Measurements from ENCODE around the gene SEMA6A.

Gene SEMA6A

DNA sequence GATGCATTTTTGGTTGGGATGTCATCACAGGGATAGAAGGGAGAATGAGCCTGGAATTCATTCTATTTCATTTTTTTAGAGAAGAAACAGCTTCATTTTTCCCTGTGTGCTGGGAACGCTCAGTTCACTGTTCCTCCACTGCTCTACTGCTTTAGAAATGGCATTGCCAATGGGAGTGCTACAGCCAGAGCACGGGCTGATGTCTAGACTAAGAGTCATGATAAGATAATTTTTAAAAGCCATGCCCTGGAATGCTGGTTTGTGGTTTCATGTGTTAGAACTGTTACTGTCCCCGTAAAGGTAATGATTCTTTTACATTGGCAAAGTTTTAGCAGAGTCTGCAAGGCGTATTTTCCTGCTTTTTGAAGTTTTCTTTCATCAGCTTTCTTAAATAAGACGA is 119.6 kb downstream of the SEMA6A start:
- no peak for DNase-seq

DNA sequence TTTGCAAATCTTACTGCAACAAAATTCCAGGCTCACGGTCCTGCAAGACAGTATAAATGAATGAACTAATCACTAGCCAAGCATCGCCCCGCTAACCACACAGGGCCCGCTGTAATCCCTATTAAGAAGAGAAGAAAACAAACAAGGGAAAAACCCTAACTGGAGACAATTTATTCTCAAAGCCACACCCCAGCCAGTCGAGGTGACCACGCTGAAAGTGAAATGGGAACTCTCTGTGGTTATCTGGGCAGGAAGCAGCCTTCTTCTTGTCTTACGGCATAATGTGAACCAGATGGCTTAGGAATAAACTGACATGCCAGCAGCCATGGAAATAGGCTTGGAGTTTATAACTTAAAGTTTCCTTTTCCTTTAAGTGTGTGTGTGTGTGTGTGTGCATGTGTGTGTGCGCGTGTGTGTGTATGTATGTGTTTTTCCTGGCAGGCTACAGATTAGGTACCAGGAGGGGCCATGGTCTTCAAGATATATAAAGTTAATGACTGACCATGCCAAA is 120.2 kb downstream of the SEMA6A start:
- DNase-seq, result no peak

DNA sequence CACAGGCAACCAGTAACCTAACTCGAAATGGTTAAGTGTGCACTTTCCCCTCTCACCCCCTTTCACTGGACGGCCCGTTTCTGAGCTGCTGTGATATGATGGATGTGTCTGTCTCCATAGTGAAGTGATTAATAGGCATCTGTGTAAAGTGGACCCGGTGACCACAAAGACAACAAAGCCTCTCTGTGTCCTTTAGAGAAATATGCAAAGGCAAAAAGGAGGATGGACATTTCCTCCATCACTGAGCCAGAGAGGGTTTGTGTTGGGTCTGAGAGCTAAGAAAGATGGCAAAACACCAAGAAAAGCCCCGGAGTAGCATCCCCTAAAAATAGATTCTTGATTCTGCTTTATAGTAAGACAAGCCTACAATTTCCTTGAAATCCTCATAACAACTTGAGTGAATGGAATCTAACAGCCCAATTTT is 120.6 kb downstream of the SEMA6A start:
- no peak for DNase-seq

DNA sequence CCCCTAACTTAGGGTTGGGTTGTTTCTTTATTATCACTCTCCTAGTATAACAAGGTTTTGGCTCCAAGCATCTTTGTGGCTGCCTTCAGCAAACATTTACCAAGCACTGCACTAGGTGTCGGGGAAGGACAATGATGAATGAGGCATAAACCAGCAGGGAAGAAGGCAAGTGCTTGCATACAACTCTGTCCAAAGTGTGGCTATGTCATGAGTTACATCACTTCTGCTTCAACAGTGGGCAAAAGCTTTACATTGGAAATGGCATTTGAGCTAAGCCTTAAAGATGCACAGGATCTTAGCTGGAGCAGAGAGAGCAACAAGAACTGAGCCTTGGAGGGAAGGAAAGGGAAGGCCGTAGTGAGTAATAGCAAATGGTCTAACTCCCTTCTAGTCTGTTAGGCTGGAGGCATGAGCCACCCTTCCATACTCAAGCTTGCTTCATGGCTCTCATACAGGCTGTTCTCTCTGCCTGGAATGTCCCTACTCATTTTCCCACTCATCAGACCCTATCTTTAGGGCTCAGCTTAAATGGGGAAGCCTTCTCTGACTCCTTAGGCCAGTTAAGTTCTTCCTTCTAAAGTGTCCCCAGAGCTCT is 121.8 kb downstream of the SEMA6A start:
- DNase-seq, result peak; percentile 28

DNA sequence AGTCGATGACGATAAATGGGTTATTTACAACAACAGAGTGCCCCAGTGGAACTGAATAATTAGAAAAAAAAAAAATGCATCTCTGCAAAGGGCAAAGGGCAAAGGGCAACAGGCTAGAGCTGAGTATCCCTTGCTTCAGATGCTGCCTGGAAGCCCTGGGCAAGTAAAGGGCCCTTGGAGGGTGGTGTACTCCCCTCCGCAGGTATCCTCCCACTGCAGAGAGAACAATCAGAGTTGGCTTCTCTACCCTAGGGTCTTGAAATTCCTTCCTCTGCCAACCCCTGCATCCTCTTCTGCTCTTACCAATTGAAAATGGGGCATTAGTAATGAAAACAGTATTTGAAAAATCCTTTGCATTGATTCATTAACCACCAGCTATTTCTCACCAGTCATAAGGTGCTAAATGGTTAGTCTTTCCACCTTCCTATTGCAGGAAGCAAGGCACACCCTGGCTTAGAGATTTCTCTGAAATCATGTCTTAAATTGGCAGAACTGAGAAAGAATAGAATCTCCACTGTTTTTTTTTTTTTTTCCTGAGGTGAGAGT is 122.6 kb downstream of the SEMA6A start:
- DNase-seq, result no peak

DNA sequence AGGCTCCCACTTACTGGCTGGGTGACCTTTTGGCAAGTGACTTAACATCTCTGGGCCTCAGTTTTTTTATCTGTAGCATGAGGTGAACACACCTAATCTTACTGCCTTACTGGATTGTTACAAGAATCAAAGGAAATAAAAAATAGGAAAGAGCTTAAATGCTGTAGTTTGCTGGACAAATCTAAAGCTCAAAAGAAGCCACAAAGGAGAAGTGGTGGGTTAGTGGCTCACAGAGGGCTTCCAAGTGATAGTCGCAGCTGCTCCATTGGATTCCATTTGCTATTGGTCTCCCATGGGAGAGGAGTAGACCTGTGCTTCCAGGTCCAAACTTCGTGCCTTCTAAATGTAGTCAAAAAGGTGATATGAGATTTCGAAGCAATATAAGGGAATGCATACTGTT is 123.6 kb downstream of the SEMA6A start:
- no peak for DNase-seq

DNA sequence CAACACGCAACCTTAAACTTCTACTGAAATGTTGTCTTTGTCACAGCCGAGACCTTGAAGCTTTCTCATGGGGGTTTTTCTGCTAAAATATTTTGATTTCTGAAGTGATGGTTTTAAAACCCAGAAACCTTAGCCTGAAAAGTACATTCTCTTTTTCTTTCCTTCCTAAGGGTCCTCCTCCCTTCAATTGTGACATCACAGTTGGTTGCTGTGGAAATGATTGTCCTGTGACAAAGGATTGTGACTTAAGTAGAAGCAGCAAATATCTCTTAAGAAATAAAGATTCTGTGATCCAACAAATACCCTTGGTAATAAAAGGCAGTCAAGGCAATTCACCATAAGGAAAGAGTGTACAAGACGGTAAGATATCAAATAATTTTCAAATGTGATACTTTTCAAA is 125.2 kb downstream of the SEMA6A start:
- no peak for DNase-seq

DNA sequence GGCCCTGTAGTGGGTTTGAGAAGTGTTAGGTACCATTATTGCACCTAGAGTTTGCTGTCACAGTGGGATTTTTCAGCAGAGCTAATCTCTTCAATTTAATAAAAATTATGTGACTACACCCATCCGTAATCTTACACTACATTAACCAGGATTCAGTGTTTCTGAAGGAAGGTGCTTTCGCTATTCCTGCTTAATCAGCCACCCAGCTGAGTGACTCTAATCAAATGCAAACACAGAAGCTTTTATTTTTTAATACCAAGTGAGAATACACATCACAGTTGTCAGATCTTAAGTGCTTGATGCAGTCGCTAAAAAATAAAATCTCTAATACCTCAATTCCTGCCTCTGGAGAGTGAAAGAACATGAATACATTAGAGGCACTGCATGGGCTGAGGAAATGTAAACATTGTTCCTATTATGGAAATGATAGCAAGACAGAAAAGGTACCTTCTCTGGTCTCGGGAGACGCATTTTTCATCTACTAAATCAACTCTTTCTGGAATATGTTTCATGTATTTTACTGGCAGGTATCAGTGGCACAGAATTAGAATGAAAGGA is 125.7 kb downstream of the SEMA6A start:
- DNase-seq, result peak; percentile 17

DNA sequence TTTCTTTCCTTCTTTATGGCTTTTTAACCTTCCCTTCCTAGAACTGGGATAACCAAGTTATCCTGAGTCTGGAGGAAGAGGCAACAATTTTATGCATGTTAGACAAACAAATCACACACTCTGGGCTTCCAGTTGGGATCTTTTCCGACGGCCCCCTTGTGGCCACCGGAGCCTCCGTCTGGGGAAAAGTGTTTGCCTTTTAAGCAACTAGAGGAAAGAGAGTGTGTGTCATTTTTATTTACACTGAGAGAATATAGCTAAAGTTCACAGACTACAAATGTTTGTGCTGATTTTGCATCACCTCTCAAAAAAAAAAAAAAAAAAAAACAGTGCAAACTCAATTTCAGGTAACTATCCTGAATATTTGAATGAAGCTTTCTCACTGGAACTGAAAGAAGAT is 126.2 kb downstream of the SEMA6A start:
- no peak for DNase-seq

DNA sequence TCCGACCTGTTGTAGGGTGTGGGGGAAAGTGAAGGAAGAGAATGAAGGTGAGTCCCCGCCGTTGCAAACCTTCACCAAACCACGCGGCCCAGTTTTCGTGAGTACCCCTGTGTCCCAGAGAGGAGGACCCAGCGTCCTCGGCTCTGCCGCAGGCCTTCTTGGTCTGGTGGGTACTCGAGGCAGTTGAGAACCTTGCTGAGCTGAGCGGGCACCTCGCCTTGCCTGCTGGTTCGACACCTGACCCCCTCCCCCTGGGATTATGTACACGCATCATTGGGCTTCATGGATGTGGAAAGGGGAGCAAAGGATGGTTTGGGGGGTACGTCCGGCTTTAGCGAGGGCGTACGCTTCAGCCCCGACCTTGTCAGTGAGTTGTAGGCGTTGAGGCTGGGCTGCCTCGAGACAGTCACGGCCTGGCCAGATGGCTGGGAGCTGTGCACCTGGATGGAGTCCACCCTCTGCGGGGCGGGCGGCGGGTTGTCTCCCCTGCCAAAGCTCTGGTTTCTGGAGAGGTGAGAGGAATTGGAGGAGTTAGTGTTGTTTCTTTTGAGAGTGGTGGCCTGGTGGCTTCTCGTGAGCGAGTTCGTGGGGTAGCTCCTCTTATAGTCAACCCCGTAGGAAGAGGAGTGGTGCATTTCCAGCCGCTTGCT is 128.1 kb downstream of the SEMA6A start:
- no peak for DNase-seq

DNA sequence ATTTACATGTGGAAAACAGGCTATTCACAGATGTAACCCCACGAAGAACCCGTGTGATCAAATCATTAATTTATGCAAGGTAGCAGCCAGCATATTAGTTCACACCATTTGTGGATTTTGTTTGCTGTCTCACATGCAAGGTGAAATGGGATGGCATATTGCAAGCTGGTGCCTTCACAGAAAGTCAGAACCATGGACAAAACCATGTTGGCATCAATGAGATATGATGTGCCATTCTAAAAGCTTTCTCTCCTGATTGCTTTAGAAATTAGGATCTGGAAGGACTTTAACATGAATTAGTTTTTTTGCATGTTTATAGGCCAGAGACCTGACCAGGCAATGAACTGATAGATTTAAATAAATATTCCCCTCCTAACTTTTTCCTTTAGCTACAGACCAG is 129.3 kb downstream of the SEMA6A start:
- no peak for DNase-seq

DNA sequence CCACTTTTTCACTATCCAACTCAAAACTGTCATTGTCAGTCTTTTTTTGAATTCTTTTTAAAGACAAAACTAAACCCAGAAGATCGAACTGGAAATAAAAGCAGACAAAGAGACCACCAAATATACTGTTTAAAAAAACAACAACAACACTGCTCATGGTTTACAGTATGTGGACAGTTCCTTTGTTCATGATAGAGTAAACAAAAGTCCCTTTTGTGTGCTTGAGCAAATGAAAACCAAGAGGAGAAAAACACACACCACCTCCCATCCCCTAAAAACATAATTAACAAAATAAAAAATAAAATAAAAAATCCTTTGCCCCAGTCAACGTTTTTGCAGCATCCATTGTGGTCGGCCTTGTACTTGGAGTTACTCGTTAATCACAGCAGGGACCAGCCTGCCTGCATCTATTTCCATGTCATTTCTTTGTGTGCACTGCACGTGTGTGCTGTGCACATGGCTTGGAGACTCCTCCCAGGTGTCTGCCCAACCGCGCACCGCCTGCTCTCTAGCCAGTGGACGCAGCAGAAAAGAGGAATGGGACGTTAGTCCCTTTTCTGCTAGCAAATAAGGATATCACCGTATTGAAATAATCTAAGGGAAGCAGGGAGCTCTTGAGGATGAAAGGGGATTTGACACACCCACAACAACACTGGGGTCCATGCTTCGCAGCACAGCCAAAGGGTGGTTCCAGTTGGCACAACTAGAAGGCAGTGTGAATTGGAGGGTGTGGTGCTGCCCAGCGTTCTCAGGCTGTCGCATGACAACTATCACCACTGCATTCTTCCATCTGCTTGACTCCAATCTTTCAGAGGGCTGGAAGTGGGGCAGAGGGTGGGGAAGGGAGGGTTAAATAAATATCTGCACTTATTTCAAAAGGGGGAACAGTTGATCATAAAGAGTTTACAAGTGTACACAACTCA is 130.0 kb downstream of the SEMA6A start:
- peak; percentile 77 for DNase-seq

DNA sequence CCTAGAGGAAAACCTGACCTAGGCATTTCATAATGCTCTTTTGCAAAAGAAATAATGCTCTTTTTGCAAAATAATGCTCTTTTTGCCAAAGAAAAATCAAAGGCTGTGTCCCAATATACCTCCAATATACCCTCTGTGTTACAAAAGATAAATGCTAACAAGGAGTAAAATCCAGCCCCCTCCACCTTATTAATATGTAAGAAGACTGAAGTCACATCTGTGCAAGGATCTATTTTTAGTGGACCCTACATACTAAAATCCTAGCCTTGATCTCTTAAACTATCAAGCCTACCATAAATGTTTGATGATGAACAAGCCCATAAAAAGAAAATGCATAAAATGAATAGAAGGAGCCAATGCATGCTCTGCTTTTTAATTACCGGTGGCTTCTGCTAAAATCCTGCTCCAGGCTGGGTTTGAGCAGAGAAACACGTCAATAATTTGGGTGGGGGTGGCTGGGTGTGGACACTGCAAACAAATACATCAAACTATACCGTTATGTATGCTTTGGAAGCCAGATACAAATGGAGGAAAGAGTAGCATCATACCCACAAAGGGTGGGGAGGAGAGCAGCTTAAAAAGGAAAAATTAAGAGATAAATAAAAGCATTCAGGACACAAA is 131.6 kb downstream of the SEMA6A start:
- no peak for DNase-seq

DNA sequence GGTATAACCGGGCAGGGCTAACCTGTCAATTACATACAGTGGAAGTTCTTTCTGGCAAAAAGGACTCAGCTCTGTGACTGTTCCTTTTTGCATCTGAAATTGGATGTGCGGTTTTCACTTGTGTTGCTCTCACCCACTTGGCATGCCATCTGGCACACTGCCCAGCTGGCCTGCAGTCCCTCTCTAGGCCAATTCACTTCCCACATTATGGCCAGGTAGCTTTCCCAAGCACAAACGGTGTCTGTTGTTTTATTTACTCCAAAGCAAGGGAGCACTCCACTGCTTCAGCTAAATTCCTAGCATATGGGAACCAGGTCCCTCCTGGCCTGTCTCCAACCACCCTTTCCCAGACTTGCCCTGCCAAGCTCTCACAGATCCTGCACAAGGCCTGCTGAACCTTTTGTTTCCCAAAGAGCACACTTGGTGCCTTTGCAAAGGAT is 132.5 kb downstream of the SEMA6A start:
- peak; percentile 72 for DNase-seq

DNA sequence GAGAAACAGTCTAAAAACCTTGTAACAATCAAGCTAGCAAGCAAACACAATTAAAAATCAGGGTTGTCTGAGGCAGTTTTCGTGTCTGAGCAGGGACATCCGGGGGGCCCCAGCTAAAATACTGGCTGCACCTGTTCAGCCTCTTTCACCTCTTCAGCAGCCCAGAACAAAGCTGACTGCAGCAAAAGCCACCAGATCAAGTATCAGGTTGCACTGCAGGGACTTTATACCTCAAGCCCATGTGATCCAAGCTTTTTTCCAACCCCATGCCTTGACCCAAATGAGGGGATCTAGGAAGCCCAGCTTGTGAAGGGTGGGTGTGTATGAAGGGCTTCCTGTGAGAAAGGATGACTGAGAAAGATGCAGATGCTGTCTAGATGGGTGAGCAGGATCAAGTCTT is 133.4 kb downstream of the SEMA6A start:
- peak; percentile 67 for DNase-seq

DNA sequence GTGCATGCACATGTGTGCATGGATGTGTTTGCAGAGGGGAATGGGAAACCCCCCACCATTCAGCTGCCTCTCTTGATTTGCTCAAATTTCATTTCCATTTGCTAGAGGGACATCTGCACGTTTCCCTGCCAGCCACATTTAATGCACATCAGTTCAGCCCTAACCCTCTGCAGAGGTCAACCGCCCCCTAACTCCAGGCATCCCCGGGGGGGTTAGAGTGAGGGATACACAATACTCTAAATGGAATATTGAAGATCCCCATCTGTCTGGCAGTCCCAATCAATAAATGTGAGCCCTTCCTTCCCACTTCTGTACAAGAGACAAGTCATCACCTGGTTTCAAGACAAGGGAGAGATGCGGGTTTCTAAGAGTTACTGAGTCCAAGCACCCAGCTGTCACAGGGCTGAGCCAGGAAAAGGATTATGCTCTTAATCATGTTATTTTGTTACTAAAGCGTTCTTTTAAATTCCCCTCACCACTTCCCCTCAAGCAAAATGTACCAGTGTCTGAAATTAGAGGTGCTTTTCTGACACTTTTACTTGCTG is 134.1 kb downstream of the SEMA6A start:
- no peak for DNase-seq

DNA sequence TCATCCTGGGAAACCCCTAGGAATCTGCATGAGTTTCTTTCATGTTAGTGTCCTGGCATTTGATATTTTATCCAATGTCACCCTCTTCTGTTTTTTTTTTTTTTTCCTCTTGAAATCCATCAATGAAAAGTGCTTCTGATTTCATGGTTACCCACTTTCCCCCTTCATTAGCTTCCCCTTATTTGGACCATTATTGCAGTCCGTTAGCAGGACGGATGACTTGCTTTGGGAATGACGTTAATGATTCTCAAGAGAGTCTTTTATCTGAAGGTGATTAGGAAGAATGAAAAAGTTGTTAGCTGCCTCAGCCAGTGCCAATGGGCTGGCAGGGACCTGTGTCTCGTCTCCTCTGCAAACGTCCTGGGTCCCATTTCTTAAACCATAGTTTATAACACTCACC is 134.7 kb downstream of the SEMA6A start:
- no peak for DNase-seq

DNA sequence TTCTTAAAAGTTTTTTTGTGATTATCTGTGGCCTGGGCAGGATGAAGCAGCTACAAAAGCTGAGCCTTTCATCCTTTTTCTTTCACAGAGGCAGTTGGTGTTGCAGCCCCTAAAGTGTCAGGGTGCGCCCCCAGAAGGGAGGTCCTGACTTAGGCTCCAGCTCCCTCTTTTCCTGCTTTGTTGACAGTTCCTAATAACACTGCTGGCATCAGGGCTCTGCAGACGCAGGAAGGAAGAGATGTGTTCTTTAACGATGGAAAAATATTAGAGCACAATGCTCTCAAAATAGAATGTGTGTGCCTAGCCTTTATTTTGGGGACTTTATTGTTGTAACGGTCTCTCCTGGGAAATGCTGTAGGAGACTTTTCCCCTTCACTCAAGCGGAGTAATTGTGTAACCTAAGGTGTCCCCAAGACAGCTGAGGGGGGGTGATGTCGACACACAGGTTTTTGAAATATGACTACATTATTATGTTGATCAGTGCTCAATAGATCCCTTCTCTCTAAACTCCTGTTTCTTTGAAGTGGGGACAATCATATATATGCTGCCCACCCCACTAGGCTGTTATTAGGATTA is 135.6 kb downstream of the SEMA6A start:
- DNase-seq, result no peak

DNA sequence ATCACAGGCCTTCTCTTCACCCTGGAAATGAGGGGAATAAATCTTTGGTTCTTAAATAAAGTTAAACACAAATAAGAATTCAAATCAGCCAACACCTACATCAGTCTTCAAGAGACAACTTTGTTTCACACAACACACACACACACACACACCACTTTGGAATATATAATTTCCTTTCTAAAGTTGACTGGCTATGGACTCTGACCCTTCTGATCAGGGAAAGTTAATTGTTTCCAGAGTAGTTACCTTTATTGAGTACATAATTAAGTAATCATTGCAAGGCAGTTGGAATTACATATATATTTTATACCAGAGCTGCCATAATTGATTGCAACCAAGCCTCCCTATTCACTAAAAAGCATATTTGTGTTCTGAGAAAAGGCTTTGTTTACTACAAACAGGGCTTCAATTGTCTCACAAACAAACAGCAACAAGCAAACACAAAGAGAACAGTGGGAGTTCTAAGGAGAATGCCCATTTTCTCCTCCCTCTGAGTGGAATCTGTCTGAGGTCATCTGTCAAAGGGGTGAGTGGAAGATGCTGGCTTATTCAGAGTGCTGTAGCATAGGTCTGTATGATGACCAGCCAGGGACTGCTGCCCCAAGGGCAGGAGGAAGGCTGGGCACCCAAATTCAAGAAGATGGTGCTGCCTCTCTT is 136.6 kb downstream of the SEMA6A start:
- peak; percentile 19 for DNase-seq

DNA sequence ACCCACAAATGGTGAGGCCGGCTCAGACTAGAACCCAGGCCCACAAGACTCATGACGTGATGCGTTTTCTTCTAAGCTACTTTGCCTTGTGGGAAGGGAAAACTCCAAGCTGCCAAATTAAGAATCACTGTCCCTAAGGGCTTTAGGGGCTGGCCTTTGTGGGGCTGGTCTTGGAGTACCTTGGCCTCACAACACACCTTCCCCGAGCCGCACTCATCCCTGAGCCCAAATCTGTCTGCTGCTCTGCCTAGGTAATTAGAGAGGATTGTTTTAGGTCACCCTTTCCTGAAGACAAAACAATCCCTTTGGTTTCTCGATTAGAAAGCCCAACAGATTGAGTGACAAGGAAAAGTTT is 137.3 kb downstream of the SEMA6A start:
- DNase-seq, result no peak

DNA sequence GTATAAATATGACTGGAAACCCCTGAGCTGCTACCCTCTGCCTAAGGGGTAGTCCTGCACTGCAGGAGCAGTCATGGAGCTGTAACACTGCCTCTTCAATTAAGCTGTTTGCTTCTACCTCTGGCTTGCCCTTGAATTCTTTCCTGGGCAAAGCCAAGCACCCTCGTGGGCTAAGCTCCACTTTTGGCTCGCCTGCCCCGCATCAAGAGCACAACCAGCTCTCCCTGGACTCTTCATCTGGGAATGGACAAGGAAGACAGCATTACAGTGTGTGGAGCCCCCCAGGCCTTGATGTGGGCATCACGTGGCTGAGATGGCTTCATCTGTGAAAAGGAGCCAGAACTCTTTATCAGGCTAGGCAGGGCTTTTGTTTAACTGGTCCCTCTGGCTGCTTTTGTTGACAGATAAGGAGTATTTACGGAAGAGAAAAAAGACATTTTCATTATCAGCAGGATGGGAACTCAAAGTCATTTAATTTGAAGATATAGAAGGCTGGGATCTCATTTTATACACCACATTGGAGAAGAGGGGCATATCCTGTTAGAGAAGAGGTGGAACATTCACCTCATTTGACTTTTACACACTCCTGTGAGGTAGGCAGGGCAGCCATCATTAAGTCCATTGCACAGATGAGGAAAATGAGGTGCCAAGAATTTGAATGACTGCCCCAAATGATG is 137.8 kb downstream of the SEMA6A start:
- DNase-seq, result no peak
